GM19328 (cell line): ENCODE data around the gene ZNF223.

ENCODE experiments used
- ATAC-seq: cut with Tn5 transposase; IDR thresholded peaks from one replicate; pipeline ENCODE4 v1.9.1; 2021; ENCODE audit warnings: mild to moderate bottlenecking, moderate library complexity; ENCODE audit not compliant: unreplicated experiment

Gene ZNF223

DNA sequence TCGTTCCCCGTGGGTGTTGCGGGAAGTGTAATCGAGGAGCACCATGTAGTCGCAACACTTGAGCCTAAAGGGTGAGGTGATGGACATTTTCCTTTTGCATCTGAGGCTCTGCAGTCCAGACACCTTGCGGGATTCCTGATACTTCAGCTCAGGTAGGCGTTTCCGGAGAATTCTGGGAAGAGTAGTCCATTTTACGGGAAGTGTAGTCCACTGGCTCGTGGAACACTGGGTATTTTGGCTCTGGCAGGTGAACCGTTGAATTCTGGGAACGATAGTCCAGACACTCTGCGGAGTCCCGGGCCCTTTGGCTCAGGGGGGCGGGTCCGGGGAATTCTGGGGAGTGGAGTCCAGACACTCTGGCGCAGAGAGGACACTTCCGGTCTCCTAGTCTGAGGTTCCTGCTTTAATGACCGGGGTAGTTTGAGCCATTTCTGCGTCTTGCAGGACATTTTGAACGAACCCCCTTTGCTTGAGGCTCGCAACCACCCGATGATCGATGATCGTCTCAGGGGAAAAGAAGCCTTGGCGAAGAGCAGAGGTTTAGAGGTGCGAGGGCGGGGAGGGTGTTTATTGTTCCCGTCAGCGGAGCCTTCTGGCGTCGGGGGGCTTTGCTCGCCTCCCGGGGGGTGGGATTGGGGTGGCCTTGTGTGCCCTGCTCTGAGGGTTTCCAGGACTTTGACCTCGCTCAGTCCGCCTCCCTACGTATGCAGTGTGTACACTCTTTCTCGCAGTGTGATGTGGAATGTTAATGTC, at the start of gene ZNF223:
ZNF223 (plus strand) TSS at position 387 of the 753 bp plus-strand sequence. CDS start 3,141 bp downstream, outside the sequence.
- no peak for ATAC-seq

DNA sequence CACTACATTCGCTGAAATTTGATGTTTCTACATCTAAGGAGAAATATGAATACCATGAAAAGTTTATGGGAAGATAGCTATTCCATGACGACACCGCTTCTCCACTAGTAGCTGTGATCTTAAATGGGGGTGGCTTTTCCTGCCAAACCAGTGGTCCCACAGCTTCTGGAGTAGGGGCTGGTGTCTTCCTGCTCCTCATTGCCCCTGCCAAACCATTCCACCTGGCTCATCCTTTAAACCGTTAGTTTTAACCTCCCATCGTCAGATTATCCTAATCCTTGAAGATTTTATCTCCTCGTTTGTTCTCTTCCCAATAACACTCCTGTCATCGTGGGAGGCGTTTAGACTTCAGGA, 49.6 kb upstream of the ZNF223 start:
- ATAC-seq: no peak

DNA sequence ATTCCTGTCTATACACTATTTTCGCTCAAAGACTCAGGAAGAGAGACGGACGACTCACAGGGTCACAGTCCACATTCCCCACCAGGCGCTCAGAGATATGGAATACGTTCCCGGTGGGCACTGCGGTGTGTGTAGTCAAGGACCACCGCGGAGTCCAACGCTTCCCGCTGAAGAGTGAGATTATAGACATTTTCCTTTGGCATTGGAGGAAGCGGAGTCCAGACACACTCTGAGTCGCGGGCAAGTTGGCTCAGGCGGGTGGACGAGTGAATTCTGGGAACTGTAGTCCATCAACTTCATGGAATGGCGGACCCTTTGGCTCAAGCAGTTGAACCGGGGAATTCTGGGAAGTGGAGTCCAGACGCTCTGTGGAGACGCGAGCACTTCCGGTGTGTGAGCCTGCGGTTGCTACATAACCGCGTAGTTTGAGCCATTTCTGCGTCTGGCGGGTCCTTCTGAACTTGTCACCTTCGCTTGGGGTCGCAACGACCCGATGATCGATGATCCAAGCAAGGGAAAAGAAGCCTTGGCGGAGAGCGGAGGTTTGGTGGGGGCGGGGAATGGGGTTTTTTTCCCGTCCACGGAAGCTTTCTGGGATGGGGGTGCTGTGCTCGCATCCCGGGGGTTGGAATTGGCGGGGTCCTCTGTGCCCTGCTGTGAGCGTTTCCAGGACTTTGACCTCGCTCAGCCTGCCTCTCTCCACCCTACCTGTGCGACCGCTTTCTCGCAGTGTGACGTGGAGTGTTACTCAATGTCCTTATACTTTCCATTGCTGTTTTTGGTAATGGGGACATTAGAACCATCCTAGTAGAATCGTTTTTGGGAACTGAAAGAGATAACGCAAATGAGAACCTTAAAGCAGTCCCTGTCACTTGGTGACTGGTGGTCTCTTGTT, 49.0 kb upstream of the ZNF223 start, which contains the start of gene ZNF230:
ZNF230 (plus strand) TSS at position 392 of the 895 bp plus-strand sequence. CDS start 4,122 bp downstream, outside the sequence.
- peak; percentile 90 for ATAC-seq

DNA sequence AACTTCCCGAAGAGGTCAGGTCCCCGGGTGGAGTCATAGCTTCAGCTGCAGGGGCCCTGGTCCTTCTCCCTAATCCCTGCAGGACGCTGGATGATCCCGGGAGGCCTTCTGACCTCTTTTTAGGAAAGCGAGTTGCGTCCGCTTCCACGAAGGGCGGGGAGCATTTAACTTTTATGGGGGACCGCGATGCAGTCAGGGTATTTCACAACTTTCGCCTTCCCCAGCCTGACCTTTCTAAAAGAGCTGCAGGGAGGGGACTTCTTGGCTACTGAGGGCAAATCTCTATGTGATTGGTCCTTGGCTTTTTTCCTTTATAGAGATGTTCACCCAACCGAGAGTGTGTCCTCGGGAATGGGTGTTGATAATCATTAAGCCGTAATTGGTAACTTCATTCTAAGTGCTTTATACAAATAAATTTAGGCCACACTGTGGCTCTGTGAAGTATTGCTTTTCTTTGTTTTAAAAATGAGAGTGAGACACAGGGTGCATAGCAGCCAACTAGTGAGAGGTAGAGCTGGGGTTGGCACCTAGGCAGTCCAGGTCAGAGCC, 48.3 kb upstream of the ZNF223 start:
- no peak for ATAC-seq

GRCh38 chr19:44005973-44006372, 45.9 kb upstream of the ZNF223 start:
- ATAC-seq: no peak

GRCh38 chr19:44007473-44007872, 44.4 kb upstream of the ZNF223 start:
- no peak for ATAC-seq

GRCh38 chr19:44010468-44010867, 41.4 kb upstream of the ZNF223 start:
- ATAC-seq: no peak

- ATAC-seq: no peak
These were observed 32.3 kb upstream of the ZNF223 start for GRCh38 chr19:44019498-44019897.

DNA sequence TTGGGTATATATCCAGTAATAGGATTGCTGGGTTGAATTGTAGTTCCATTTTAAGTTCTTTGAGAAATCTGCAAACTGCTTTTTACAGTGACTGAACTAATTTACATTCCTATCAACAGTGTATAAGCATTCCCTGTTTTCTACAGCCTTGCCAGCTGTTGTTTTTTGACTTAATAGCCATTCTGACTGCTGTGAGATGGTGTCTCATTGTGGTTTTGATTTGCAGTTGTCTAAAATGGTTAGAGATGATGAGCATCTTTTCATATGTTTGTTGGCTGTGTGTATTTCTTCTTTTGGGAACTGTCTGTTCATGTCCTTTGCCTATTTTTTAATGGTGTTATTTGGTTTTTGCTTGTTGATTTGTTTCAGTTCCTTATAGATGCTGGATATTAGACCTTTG, 30.6 kb upstream of the ZNF223 start:
- ATAC-seq: no peak

DNA sequence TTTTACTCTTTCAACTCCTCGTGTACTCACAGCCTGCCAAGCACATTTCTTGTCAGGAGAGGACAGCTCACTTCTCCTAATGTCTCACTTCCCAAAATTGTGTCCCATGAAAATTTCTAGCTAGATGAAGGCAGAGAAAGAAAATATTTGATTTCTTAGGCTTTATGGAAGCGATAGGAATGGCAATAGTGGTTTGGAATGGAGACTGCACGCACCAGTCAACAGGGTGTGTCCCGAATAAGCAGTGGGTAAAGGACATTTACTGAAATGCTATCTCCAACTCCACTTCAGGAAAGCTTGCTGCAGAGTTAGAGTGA, 27.0 kb upstream of the ZNF223 start:
- no peak for ATAC-seq

GRCh38 chr19:44025217-44025936, 26.5 kb upstream of the ZNF223 start, which contains the start of gene ZNF222:
Gene ZNF222, plus strand, starts transcription at chr19:44025379. Its CDS starts 58 bp downstream, at chr19:44025437.
- ATAC-seq: peak; percentile 55

DNA sequence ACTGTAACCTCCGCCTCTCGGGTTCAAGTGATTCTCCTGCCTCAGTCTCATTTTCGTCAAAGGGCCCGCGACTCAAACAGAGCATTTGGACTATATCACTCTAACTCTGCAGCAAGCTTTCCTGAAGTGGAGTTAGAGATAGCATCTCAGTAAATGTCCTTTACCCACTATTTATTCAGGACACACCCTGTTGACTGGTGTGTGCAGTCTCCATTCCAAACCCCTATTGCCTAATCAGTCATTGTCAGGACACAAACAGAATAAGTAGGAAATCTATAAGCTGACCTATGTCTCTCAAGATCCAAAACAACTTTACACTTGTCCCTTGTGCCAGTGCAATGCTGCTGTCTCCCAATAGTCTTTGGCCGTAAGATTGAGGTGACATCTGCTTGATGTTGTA, 25.2 kb upstream of the ZNF223 start:
- ATAC-seq: no peak

GRCh38 chr19:44032001-44032610, 19.7 kb upstream of the ZNF223 start:
- no peak for ATAC-seq

DNA sequence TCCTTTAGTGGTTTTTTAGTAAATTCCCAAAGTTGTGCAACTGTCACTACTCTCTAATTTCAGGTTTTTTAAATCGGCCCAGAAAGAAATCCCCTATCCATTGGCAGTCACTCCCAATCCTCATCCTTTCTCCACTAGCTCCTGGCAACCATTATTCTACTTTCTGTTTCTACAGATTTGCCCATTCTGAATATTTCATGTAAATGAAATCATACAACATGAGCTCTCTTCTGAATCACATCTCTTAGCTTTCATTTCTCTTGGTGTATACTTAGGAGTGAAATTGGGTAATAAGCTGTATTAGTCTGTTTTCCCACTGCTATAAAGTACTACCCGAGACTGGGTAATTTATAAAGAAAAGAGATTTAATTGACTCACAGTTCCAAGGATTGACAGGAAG, 9.7 kb upstream of the ZNF223 start:
- no peak for ATAC-seq

DNA sequence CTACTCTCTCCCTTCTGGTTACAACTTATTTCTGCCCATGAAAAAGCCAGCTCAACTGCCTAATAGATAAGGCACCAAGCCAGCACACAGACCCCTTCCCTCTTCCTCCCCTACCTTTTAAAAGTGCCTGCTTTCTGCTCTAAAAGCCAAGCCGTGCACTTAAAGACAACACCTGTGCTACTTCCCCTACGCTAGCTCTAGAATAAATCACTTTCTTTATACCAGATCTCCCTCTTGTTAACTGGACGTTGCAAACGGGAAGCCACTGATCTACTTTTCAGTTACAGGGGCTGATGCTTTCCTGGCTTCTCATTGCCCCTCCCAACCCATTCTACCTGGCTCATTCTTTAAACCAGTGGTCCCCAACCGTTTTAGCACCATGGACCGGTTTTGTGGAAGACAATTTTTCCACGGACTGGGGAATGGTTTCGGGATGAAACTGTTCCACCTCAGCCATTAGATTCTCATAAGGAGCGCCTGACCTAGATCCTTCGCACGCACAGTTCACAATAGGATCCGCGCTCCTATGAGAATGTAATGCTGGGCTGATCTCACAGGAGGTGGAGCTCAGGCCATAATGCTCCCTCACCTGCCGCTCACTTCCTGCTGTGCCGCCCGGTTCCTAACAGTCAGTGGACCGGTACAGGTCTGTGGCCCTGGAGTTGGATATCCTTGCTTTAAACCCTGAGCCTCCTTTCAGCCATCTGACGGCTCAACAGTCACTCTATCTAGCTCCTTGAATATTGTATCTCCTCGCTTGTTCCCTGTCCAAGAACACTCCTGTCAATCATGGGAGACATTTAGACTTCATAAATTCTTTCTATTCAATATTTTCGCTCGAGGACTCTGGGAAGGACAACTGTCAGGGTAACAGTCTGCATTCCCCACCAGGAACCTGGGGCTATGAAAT, 841 bp upstream of the ZNF223 start:
- no peak for ATAC-seq

GRCh38 chr19:44055870-44056269, 4.0 kb downstream of the ZNF223 start:
- no peak for ATAC-seq

DNA sequence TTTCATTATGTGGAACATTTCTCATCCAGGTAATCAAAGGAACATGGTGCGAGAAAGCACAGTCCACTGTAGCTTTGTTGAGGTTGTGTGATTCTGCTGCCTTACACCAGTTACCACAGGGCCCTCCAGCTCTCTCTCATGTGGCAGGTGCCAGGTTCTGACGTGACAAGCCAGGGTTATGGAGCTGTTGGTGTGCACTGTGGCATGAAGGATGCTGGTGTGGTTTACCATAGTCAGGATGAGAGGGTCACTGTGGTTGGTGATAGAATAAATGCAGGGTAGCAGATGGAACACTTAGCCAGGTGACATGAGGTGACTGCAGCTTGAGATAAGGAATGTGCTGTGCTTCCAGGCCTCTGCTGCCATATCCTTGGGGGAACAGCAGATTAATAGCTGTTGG, 7.4 kb downstream of the ZNF223 start:
- ATAC-seq: no peak

GRCh38 chr19:44061038-44061437, 9.2 kb downstream of the ZNF223 start:
- no peak for ATAC-seq

DNA sequence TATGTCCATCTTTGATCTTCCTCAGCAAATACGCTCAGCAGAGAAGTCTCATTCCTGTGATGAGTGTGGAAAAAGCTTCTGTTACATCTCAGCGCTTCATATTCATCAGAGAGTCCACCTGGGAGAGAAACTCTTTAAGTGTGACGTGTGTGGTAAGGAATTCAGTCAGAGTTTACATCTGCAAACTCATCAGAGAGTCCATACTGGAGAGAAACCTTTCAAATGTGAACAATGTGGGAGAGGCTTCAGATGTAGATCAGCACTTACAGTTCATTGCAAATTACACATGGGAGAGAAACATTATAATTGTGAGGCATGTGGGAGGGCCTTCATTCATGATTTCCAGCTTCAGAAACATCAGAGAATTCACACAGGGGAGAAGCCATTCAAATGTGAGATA, 14.5 kb downstream of the ZNF223 start:
- no peak for ATAC-seq

GRCh38 chr19:44069415-44069814, 17.6 kb downstream of the ZNF223 start:
- ATAC-seq: no peak
